Stimulated activated CD4-positive, alpha-beta T cell treated with anti-CD3 and anti-CD28 coated beads, TNF-alpha, amount 100 ng/mL, for 4 hours (primary cell): ENCODE results near the gene CES5A.
"Not testable (repeated sequence)": the region's sequence is repeated elsewhere in the genome, so short reads cannot be mapped to it uniquely, and the experiment has no call there.

ENCODE experiments used
- DNase-seq, 3 experiments: peaks; one replicate each; pipeline ENCODE4 v3.0.0-alpha.2; 2020; ENCODE audit warnings: low read depth in 3 of 3

Gene CES5A, protein sequence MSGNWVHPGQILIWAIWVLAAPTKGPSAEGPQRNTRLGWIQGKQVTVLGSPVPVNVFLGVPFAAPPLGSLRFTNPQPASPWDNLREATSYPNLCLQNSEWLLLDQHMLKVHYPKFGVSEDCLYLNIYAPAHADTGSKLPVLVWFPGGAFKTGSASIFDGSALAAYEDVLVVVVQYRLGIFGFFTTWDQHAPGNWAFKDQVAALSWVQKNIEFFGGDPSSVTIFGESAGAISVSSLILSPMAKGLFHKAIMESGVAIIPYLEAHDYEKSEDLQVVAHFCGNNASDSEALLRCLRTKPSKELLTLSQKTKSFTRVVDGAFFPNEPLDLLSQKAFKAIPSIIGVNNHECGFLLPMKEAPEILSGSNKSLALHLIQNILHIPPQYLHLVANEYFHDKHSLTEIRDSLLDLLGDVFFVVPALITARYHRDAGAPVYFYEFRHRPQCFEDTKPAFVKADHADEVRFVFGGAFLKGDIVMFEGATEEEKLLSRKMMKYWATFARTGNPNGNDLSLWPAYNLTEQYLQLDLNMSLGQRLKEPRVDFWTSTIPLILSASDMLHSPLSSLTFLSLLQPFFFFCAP

DNA sequence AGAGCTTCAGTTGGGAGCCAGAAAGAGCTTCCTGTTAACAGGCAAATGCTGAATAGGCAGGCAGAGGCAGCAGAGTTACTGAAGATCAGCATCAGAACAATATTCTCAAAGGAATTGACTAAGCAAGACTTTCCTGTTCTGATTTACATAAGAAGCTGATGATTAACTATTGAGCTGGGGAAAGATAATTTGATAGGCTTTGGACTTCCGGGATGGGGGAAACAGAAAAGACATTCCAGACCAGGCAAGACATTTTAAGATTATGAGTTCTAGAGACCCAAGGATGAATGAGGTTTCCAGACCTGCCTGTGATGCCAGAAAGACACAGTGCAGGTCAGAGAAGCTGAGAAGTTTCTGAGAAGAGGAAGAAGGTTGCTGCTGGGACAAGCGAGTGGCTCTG lies at the start of gene CES5A:
Gene CES5A (minus strand): TSS at position 101 of the 400 bp plus-strand sequence. CDS start 152 bp downstream, outside the sequence.
- DNase-seq, result no peak

DNA sequence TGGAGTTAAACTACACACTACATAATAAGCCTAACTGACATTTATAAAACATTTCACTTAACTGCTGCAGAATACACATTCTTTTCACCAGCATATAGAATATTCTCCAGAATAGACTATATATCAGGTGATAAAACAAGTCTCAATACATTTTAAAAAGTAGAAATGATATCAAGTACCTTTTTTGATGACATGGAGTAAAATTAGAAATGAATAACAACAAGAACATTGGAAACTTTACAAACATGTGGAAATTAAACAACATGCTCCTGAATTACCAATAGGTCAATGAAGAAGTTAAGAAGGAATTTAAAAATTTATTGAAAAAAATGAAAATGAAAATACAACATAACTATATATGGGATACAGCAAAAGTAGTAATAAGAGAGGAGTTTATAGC lies 47.5 kb upstream of the CES5A start:
- DNase-seq, result no peak

DNA sequence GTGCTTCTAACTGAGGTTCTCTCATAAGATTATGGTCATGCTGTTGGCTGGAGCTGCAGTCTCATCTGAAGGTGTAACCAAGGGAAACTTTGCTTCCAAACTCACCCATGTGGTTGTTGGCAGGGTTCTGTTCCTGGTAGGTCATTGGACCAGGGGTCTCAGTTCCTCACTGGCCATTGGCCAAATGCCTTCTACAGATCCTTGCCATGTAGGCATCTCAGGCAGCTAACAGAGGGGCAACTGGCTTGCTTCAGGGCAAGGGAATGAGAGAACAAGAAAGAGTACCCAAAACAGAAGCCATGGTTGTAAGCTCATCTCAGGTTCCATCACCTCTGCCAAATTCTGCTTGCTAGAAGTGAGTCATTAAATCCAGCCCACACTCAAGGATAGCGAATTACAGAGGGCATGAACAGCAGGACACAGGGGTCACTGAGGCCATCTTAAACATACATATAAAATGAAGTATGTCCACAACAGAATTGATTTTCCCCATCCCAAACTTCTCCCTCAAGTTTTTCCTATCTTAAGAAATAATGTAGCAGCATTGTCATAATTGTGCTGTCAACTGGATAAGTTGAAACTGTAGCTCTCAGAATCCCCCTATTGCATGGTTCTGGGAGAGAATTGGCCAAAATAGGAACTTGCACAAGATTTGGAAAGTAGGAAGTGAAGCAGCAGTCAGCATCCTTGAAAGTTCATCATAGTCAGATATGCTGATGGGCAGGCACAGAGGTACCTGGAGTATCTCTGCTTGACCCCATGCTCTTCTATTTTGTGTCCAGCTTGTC lies 42.4 kb upstream of the CES5A start:
- no peak for DNase-seq

DNA sequence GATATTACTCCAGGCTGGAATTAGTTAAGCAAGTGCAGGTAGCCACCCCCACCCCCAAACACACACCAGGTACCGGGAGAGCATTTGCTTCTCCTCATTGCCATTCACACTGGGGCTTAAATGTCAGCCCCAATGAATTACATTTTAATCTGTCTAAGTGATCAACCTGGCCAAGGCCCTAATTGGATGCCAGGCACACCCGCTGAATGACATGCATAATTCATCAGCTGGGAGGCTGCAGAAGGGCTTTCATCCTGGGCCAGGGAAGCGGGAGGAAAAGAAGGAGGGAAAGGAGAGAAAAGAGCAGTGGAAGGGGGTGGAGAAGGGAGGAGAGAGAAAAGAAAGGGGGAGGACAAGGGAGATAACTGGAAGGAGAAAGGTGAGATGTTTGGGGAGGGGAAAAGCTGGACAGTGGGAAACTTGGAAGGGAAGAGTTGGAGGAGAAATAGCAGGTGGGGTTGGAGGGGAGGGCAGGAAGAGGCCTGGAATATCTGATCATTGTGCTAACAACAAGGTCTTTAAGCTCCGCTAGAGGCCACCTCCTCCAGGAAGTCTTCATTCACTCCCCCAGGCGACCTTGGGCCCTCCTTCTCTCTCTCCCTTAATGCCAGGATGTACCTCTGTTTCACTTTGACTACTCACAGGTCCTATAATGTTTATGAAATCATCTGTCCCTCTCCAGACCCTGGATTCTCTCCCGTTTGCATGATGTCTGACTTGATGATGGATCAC lies 40.1 kb upstream of the CES5A start:
- no peak for DNase-seq

DNA sequence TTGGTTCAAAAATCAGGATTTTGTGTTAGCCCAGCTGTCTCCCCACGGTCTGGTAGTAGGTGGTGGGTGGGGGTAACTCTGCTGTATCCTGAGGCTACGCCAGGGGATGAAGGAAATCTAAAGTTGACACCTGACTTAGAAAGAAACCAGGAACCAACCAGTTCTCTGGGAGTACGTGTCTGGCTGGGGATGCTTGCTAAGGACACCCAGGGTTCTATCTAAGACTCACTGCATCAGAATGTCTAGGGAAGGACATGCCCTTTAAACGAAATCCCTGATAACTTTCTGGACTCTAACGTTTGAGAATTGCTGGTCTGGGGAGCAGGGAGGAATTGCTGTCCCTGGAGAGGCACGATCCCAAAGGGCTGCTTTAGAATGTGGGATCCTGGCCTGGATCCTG lies 39.2 kb upstream of the CES5A start:
- no peak for DNase-seq

DNA sequence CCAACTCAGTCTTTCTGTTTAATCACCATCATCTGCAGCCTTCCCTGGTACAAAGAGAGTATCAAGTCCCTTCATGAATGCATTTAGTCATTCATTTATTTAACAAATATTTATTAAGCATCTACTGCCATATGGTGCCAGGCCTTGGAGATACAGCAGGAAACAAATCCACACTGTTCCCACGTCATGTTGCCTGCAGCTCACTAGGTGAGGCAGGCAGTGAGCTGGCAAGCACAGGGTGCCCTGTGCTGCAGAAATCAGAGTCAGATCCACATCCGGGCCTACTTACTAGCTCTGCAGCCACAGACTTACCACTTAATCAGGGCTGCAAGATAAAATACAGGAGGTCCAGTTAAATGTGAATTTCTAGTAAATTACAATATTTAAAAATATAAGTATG lies 38.5 kb upstream of the CES5A start:
- DNase-seq, result no peak

DNA sequence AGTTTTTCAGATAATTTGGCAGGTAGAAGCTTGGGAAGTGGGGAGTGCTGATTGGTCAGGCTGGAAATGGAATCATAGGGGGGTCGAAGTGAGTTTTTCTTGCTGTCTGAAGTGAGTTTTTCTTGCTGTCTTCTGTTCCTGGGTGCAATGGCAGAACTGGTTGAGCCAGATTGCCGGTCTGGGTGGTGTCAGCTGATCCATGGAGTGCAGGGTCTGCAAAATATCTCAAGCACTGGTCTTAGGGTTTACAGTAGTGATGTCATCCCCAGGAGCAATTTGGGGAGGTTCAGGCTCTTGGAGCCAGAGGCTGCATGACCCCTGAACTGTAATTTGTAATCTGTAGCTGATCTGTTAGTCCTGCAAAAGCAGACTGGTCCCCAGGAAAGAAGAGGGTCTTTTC lies 37.9 kb upstream of the CES5A start:
- DNase-seq, result not testable (repeated sequence)

DNA sequence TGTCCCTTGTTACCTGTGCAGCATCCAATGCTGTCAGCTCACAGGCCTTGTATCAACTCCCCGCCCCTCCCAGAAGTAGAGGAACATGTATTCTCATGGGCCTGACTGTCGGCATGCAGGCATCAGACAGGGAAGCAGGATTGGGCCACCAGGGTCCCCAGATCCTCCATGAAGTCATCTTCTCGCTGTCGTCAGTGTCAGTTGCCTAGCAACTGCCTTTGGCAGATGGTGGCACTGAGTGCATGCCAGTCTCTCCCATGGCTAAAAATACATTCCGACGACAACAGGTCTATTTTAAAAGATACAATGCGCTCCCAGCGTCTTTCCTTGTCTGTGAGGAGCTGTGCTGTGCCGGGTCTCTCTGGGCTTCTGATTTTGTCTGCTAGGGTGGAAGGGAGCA lies 36.8 kb upstream of the CES5A start:
- no peak for DNase-seq

DNA sequence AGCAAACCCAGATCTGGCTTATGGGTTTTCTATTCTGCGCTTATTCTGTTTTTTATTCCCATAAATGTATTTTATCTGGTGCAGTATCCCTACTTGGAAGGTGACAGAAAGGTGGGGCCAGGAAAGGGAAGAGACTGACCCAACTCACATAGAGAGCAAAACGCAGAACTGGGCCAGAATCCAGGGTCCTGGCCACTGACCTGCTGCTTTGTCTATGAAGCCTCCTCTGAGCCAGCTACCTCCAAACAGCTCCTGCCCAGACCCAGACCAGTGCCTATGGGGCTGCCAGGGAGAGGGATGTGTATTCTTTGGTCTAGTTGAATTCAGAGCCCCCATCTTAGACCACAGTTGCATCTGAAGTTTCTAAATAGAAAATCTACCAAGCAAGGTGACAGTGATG lies 36.4 kb upstream of the CES5A start:
- DNase-seq, result no peak

DNA sequence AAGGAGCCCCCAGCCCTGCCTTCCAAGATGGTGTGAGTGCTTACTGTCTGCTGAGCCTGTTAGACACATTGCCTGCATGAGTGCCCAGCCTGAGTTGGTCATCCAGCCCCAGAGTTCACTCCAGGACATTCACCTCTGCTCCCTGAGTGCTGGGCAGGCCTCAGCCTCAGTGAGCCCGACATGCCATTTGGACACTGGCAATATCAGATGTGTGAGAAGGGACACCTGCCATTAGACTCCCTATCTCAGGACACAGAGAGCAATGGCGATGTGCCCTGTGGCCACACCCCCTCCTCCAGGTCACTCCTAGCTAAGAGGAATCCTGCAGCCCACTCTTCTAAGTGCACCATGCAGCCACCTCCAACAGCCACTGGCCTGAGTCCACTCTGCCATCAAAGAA lies 34.7 kb upstream of the CES5A start:
- no peak for DNase-seq

DNA sequence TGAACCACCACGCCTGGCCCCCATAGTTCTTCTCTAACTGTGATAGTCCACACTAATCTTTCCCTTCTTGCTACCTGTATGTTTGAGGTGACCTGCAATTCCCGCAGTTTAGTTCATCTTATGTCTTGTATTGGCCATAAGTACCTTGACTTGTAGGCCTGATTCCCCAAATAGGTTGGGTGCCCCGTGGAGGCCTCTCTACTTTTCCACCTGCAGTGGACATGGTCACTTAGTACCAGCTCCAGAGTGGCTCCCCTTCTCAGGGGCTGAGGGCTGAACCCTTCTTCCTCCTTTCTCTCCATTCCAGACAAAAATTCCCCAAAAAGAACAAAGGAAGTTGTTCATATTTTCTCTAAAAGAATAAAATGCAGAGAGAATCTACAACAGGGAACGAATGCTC lies 33.5 kb upstream of the CES5A start:
- no peak for DNase-seq

DNA sequence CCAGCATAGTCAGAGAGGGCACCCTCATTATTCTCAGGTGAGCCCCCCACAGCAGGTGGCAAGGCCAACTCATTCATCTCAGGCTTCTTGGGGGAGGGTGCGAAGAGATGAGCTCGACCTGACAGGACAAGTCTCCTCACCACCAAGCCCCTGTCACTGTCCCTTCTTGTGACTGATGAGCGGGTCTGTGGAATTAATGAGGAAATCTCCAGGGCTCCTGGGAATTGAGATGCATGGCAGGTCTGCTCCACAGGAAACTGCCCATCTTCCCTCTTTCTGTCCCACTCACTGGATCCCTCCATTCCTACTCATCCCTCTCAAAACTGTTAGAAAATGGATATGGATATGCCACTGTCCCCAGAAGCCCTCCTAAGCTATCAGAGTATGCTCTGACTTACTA lies 32.5 kb upstream of the CES5A start:
- no peak for DNase-seq

DNA sequence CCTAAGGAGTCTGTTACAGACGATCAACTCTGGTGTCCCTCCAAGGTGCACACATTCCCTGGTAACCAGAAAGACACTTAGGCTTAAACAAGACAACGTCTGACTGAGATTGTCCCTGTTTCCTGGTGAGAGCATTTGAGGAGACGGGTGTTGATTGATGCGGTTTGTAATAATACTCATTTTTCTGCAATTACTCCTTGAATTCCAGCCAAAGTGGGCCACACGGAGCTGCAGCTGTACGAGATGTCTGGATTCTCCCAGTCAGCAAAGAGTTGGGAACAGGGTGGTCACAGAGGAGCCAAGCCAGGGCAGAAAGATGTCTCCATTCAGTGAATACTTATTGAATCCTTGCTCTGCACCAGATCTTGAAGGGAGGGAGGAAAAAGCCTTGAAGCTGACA lies 30.9 kb upstream of the CES5A start:
- DNase-seq, result no peak

DNA sequence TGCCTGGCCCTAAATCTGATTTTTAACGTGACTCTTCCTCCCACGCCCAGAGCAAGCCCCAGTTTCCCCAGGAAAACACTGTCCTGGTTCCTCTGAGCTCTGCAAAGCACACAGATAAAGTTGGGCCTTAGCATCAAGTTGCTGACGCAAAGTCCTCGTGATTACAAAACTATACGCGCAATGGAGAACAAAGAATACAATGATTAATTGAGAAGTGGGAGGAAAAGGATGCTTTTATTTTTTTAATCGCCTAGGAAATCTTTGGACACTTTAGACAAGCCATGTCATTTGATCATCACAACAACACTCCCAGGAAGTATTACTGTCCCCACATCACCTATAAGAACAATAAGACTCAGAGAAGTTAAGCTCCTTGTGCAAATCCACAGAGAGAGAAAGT lies 30.5 kb upstream of the CES5A start:
- no peak for DNase-seq

DNA sequence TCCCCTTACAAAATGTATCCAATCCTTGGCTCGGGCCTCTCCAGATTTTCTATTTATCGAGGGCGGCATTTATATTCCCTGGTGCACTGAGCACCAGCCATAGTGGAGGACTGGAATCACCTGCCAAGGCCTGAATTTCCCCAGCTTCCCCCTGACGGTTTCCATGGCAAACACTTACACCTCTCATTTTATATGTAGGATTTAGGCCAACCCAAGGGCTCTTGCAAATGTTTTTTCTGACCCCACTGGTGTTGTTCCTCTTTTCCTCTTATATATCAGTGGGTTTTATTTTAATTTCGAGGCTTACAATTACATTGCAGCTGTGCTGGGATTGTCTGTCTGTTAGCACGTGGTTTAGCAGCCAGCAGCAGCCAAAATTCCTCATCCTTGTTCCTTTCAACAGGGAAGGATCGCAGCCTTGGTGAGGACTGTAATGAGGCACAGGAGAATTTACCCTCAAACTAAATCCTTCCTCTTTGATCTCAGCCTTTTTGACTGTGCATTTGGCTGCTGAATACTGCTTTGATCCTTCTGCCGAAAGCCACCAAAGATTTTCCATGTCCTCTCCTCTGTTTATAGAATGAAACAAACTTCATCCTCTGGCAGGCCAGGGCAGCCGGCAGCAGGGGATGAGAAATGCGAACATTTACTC lies 26.5 kb upstream of the CES5A start:
- DNase-seq, result no peak

DNA sequence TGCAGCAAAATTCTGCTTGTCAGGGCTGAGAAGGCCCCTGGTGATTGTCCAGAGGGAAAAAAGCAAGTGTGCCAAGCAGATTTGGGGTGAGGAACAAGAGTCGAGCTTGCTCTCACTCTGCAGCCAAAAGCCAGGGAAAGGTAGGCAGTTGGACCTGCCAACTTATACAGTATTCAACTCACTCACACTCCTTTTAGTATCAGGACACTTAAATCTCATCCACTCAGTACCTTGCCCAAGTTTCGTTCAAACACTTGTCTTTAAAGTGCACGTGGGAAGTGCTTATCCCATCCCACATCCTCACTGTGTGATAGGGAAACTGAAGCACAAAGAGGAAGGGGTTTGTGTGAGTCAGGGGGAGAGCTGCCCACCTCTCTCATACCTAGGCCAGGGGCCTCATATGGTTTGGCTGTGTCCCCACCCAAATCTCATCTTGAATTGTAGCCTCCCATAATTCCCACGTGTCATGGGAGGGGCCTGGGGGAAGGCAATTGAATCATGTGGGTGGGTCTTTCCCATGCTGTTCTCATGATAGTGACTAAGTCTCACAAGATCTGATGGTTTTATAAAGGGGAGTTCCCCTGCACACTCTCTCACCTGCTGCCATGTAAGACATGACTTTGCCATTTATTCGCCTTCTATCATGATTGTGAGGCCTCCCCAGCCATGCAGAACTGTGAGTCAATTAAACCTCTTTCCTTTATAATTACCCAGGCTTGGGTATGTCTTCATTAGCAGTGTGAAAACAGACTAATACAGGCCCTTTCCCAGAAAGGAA lies 25.6 kb upstream of the CES5A start:
- no peak for DNase-seq

DNA sequence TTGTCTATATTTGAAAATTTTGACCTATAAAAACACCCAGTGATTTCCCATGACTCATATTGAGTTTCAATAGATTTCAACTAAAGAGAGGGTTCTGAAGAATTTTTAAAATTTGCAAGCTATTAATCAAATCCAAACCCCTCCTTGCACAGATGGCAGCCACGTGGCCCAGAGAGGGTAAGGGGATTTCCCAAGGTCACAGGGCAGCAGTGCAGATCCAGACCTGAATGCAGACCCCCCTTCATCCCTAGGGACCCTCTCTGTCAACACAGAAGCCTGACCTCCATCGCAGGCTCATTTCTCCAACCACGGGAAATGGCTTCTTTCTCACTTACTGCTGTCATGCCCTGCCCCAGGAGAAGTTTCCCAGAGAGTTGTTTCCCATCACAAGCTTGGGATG lies 24.7 kb upstream of the CES5A start:
- no peak for DNase-seq

DNA sequence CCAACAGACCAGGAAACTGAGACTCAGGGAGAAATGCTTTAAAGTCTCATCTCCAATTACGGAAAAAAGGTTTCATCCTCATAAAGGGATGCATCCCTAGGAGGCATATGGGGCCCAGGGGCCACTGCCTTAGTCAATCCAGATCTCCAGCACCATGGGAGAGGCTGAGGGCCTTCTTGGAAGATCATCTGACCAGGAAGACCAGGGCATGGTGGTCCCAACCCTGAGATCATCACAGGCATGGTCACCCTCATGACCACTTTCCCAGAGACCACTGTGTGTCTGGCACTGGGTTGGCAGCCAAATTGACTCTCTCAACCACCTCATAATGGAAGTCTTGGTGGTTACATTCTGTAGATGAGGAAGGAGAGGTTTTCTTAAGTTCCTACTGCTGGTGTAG lies 23.4 kb upstream of the CES5A start:
- no peak for DNase-seq

DNA sequence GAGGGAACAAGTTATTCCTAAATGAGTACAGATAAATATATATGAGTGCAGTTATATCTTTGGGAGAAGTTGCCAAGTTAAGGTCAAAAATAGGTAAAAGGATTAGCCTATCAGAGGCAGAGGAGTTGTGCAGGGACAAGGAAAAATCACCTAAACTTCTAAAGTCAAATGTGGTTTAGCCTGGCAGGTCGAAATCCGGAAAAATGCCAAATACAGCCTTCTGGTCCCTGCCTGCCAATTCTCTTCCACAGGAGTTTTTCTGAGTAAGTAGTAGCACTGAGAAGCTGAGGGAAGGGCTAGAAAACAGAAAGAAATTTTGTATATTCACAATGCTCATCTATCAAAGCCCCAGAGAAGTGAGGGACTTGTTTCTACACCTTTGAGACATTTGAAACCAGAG lies 17.6 kb upstream of the CES5A start:
- DNase-seq, result no peak

DNA sequence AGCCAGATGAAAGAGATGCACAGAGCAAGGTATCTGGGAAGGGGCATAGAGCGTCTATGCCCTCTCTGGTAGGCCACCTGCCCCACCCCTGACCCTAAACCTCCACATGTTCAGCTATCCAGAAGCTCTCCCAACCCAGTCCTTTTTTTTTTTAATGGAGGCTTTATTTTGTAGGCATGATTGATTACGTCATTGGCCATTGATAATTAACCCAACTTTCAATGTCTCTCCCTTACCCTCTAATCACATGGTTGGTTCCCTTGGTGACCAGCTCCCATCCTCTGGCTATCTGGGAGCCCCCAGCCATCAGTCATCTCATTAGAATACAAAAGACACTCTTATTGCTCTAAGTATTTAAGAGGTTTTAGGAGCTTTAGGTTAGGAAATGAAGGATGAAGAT lies 14.3 kb upstream of the CES5A start:
- DNase-seq, result no peak

DNA sequence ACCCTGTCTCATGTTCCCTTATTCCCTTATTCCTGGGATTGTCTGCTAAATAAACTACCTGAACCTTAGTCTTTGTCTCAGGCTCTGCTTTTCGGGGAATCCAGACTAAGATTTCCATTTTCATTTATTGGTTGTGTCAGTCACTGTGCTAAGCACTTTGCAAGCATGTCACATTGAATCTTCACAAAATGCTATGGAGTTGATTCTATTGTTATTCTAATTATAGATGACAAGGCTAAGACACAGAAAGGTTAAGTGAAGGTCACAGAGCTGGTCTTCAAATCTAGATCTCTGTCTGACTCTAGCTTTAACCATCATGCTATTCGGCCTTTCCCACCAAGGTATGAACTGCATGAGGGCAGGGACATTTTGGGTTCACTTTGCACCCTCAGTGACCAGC lies 13.4 kb upstream of the CES5A start:
- DNase-seq, result no peak
